ENCODE results near the gene SLAMF8. TPM values are rescaled to one million over a fixed set of nuclear protein-coding genes. Genes with fewer than 3 reads are reported as not detected.

SLAMF8 gene
- total and polyA plus RNA-seq, 4 donors: 0.28 to 1.6 (median 1.1) TPM

GRCh38 chr1:159800177-159800930, 26.3 kb upstream of the SLAMF8 start:
- no peaks in the 10 kb centered on the region for H3K9me3 ChIP-seq (ENCODE audit: control insufficient read depth in 4 of 4, low read length in 3 of 4)
- no peak overlapping the region for H3K27ac ChIP-seq (ENCODE audit: low read depth in 1 of 2, low read length in 2 of 2)
- TF ChIP-seq GABPA (IDR thresholded peaks at IDR 0.05 in 1 of 2, conservative IDR thresholded peaks at IDR 0.05 in 1 of 2): no peak
- TF ChIP-seq EGR1 (IDR thresholded peaks at IDR 0.05; ENCODE audit: low read depth in 2 of 2): no peak
- TF ChIP-seq RXRA (IDR thresholded peaks at IDR 0.05): no peak
- TF ChIP-seq ATF3 (IDR thresholded peaks at IDR 0.05): no peak
- no peak for TF ChIP-seq JUND (IDR thresholded peaks at IDR 0.05)
- TF ChIP-seq FOXA2 (IDR thresholded peaks at IDR 0.05): no peak
- TF ChIP-seq TAF1 (conservative IDR thresholded peaks at IDR 0.05): no peak
- no peak for TF ChIP-seq HNF4A (conservative IDR thresholded peaks at IDR 0.05)
- TF ChIP-seq, protein P1, sequence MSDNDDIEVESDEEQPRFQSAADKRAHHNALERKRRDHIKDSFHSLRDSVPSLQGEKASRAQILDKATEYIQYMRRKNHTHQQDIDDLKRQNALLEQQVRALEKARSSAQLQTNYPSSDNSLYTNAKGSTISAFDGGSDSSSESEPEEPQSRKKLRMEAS (IDR thresholded peaks at IDR 0.05): no peak
- TF ChIP-seq, protein P2, sequence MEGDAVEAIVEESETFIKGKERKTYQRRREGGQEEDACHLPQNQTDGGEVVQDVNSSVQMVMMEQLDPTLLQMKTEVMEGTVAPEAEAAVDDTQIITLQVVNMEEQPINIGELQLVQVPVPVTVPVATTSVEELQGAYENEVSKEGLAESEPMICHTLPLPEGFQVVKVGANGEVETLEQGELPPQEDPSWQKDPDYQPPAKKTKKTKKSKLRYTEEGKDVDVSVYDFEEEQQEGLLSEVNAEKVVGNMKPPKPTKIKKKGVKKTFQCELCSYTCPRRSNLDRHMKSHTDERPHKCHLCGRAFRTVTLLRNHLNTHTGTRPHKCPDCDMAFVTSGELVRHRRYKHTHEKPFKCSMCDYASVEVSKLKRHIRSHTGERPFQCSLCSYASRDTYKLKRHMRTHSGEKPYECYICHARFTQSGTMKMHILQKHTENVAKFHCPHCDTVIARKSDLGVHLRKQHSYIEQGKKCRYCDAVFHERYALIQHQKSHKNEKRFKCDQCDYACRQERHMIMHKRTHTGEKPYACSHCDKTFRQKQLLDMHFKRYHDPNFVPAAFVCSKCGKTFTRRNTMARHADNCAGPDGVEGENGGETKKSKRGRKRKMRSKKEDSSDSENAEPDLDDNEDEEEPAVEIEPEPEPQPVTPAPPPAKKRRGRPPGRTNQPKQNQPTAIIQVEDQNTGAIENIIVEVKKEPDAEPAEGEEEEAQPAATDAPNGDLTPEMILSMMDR (IDR thresholded peaks at IDR 0.05; ENCODE audit: low read depth, low read length, missing input control): no peak
- no peak for TF ChIP-seq YY1 (IDR thresholded peaks at IDR 0.05)
- TF ChIP-seq SP1 (IDR thresholded peaks at IDR 0.05): no peak
- TF ChIP-seq HNF4G (IDR thresholded peaks at IDR 0.05): no peak
- no peak for TF ChIP-seq FOXA1 (IDR thresholded peaks at IDR 0.05)
- H3K9ac ChIP-seq (ENCODE audit: low read depth in 1 of 2, low read length in 2 of 2): no peak overlapping the region
- no peak overlapping the region for H3K4me3 ChIP-seq (ENCODE audit: low read depth in 1 of 3, low read length in 3 of 3)
- DNase-seq (ENCODE audit: low spot score): no peak
- peaks cover 0 to 2% (median 0%) of the 10 kb centered on the region in 4 donors for H3K27me3 ChIP-seq (ENCODE audit: control insufficient read depth in 4 of 4, insufficient read depth in 4 of 4, low read length in 3 of 4)
- H3K36me3 ChIP-seq (ENCODE audit: control insufficient read depth in 4 of 4, insufficient read depth in 3 of 4, low read depth in 1 of 4, low read length in 3 of 4): no peaks in the 10 kb centered on the region
- H3K4me1 ChIP-seq (ENCODE audit: control insufficient read depth in 4 of 4, insufficient read depth in 4 of 4, low read length in 3 of 4): no peaks in the 10 kb centered on the region
- 72% methylated on average over 8 of the region's 8 CpGs for WGBS

DNA sequence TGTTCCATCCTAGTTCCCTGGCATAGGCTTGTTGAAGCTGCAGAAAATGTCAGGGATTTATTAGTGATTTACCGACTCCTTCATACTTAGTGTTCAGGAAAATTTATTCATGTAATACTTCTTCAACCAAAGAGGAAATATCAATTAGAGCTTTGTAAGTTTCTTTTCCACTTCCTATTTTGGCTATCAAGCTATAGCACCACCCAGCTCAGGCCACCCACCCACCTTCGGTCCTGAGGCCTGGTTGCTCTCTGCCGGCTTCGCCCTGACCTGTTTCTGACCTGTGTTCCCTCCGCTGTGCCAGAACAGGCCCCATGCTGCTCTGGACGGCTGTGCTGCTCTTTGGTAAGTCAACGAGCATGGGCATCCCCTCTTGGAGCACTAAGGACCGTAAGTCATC, 24.6 kb upstream of the SLAMF8 start, which contains the start of gene FCRL6:
TSS of gene FCRL6 (plus strand) at position 250 of the 400 bp plus-strand sequence. CDS start at position 315, 65 bp downstream.
- TF ChIP-seq ATF3 (IDR thresholded peaks at IDR 0.05) (no peak), HNF4A (conservative IDR thresholded peaks at IDR 0.05) (no peak)
- TF ChIP-seq, protein P3, sequence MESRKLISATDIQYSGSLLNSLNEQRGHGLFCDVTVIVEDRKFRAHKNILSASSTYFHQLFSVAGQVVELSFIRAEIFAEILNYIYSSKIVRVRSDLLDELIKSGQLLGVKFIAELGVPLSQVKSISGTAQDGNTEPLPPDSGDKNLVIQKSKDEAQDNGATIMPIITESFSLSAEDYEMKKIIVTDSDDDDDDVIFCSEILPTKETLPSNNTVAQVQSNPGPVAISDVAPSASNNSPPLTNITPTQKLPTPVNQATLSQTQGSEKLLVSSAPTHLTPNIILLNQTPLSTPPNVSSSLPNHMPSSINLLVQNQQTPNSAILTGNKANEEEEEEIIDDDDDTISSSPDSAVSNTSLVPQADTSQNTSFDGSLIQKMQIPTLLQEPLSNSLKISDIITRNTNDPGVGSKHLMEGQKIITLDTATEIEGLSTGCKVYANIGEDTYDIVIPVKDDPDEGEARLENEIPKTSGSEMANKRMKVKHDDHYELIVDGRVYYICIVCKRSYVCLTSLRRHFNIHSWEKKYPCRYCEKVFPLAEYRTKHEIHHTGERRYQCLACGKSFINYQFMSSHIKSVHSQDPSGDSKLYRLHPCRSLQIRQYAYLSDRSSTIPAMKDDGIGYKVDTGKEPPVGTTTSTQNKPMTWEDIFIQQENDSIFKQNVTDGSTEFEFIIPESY (IDR thresholded peaks at IDR 0.05): no peak
- no peak within 1 kb of the TSS for H3K27ac ChIP-seq (ENCODE audit: low read depth in 1 of 2, low read length in 2 of 2)
- no peaks in the 10 kb centered on the region for H3K9me3 ChIP-seq (ENCODE audit: control insufficient read depth in 4 of 4, low read length in 3 of 4)
- H3K4me3 ChIP-seq (ENCODE audit: low read depth in 1 of 3, low read length in 3 of 3): no peak within 1 kb of the TSS
- H3K36me3 ChIP-seq (ENCODE audit: control insufficient read depth in 4 of 4, insufficient read depth in 3 of 4, low read depth in 1 of 4, low read length in 3 of 4): no peaks in the 10 kb centered on the region
- H3K27me3 ChIP-seq (ENCODE audit: control insufficient read depth in 4 of 4, insufficient read depth in 4 of 4, low read length in 3 of 4): no peaks in the 10 kb centered on the region
- no peak for DNase-seq (ENCODE audit: low spot score)
- WGBS: 79% methylated on average over 8 of the region's 8 CpGs
- H3K9ac ChIP-seq (ENCODE audit: low read depth in 1 of 2, low read length in 2 of 2): no peak within 1 kb of the TSS
- H3K4me1 ChIP-seq (ENCODE audit: control insufficient read depth in 4 of 4, insufficient read depth in 4 of 4, low read length in 3 of 4): no peaks in the 10 kb centered on the region
